GM12891 (cell line): ENCODE measurements around the gene CAMTA1.

Experiments
- POLR2A ChIP-seq: IDR thresholded peaks from 2 replicates; pipeline ENCODE4 v1.6.1; 2011; ENCODE audit warnings: low read depth, low read length, control low read depth
- POLR2AphosphoS5 ChIP-seq: IDR thresholded peaks from 2 replicates; pipeline ENCODE4 v1.6.1; 2011; ENCODE audit warnings: low read depth, low read length, control low read depth
- SPI1 ChIP-seq: IDR thresholded peaks from 2 replicates; pipeline ENCODE4 v1.6.1; 2011; ENCODE audit warnings: low read depth, low read length, control low read depth
- TAF1 ChIP-seq: IDR thresholded peaks from 2 replicates; pipeline ENCODE4 v1.6.1; 2011; ENCODE audit warnings: low read depth, low read length, control low read depth

DNA sequence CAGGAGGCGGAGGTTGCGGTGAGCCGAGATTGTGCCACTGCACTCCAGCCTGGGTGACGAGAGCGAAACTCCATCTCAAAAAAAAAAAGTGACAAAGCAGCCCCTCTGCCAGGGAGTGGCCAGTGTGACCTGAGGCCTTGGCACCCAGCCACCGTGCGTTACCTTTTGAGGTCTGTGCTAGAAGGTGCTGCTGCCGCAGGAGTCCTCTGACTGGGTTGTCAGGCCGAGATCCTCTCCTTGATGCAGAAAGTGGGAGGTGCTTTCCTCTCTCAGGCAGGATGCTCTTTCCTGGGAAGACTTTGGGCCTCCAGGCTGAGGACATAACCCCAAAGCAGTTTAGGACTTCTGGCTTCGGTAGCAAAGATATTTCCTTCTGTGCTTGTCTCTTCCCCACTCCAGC lies 705.3 kb downstream of the CAMTA1 start:
- TF ChIP-seq POLR2A, result no peak
- no peak for TF ChIP-seq POLR2AphosphoS5
- no peak for TF ChIP-seq SPI1
- TF ChIP-seq TAF1, result no peak
